UCSD-AML1 (cell line): Measurements from ENCODE around the gene IRF9.

Source experiments
- DNase-seq: peaks from one replicate; lab custom pipeline; 2025; ENCODE audit not compliant: unreplicated experiment; lab: John Stamatoyannopoulos, UW

Gene IRF9

DNA sequence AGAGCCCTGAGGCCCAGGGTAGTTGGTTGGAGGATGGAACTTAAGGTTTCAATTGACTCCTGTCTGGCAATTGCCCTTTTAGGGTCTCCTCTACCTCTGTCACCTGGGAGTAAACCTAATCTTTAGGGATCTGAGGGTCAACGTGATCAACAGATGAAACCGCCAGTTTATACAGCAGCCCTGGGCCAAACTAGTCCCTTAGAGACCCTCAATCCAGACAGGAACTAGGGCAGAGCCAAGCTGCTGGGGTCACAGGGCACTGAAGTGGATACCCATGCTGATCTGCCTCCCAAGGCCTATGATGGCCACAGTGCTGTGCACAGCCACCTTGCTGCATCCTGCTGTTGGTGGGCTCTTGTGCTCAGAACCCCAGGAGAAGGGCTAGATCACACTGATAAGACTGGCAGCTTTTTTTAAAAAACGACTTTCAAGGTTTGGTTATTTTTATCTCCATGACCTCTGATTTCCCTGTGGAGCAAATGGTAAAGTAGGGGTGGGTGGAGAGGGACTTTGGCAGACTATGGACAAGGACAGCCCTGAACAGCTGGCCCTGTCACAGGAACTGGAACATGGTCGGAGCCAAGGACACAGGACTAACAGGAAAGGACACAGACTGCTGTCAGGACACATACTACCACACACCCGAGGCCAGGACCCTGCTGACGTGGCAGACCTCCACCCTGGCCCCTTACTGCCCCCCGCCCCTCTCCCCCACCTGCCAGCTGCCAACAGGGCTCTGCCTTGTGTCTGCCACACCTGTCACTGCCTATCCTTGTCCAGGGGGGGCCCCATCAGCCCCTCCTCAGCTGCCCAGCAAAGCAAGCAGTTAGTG is 30.1 kb upstream of the IRF9 start:
- DNase-seq, result no peak

DNA sequence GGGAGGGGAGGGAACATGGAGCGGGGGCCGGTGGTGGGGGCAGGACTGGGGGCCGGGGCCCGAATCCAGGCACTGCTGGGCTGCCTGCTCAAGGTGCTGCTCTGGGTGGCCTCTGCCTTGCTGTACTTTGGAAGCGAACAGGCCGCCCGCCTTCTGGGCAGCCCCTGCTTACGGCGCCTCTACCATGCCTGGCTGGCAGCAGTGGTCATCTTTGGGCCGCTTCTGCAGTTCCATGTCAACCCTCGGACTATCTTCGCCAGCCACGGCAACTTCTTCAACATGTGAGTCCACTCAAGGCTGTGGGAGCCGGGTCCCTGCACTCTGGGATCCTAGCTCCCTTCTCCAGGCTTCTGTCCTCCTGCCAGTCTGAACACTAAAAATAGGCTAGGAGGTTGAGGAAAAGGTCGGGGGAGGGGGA is 29.5 kb upstream of the IRF9 start:
- DNase-seq, result no peak

DNA sequence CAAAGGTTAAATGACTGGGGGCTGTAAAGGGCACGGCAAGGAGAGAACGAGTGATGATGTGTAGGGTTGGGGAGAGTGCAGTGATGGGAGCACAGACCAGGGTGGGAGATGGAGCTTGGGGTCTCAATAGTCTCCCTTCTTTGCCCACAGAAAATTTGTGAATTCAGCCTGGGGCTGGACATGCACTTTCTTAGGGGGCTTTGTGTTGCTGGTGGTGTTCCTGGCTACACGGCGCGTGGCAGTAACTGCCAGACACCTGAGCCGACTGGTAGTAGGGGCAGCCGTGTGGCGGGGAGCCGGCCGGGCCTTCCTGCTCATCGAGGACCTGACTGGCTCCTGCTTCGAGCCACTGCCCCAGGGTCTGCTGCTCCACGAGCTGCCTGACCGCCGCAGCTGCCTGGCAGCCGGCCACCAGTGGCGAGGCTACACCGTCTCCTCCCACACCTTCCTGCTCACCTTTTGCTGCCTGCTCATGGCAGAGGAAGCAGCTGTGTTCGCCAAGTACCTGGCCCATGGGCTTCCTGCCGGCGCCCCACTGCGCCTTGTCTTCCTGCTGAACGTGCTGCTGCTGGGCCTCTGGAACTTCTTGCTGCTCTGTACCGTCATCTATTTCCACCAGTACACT is 28.9 kb upstream of the IRF9 start:
- DNase-seq, result no peak

DNA sequence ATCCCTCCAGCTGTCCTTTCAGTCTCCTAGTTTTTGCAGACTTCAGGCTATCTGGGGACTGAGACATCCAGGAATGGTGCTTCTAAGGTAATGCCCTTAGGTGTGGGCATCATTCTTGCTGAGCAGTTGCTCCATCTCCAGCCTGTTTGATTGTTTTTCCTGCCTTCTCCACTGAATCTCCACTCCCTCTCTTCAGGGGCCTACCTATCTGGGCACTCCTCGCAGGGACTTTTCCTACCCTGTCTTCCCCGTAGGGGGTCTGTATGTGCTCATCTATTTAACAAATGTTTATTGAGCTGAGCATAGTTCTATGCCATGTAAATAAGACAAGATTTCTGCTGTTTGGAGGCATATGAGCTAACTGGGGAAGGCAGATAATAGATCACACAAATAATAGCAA is 28.1 kb upstream of the IRF9 start:
- no peak for DNase-seq

DNA sequence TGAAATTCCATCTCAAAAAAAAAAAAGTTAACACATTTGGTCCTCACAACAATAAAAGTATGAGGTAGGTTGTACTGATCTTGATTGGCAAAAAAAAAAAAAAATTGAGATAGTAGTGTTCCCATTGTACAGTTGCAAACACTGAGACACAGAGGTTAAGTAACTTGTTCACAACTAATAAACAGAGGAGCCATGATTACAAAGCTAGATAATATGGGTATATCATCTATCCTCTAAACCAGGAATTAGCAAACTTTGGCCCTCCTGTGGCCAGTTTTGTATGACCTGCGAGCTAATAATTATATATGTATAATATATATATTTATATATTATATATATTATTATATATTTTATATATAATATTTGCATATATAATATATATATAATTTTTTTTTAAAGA is 27.3 kb upstream of the IRF9 start:
- no peak for DNase-seq

DNA sequence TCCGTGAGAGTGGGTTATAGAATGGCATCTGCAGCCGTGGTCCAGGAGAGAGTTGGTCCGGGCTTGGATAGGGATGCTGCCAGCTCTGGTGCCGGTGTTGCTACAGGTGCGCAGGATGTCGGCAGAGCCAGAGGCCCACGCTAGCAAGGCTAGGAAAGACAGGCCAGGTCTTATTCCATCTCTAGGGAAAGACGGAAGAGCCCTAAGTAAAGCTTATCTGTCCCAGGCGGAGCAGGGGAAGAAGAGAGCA is 25.6 kb upstream of the IRF9 start:
- DNase-seq, result no peak

DNA sequence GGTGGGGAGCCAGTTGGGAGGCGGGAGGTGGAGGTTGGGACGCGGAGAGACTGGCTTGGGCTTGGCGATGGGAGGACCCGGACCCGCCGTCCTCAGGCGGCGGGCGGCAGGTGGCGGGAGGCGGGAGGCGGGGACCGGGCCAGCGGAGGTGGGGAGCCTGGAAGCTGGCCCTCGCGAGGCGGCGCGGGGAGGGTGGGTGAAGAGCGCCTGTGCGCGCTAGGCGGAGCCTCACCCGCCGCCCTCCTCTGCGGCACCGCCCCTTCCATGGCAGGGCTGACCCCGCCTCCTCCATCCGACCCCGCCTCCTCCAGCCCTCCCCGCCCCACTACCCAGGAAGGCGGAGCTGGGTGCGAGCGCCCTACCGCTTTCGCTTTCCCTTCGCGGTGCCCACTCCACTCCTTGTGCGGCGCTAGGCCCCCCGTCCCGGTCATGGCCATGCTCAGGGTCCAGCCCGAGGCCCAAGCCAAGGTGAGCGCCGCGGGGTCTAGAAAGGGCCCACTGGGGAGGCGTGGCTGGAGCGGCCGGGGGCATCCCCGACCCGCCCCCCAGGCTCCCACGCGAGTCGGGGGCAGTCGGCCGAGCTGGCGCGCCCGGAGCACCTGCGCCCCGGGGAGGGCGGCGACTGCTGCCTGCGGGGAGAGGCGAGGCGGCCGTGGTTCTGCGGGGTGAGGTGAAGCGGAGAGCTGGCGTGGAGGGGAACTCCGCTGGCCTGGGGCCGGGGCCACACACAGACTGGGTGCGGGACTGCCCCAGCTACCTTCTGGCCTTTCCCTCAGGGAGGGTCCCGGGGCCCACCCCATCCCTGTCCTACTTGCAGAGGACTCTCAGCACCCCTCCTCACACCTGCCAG is 25.0 kb upstream of the IRF9 start, which contains the start of gene PSME1:
TSS of gene PSME1 (plus strand) at position 361 of the 850 bp plus-strand sequence. CDS start at position 430, 69 bp downstream.
- peak; percentile 94 for DNase-seq

DNA sequence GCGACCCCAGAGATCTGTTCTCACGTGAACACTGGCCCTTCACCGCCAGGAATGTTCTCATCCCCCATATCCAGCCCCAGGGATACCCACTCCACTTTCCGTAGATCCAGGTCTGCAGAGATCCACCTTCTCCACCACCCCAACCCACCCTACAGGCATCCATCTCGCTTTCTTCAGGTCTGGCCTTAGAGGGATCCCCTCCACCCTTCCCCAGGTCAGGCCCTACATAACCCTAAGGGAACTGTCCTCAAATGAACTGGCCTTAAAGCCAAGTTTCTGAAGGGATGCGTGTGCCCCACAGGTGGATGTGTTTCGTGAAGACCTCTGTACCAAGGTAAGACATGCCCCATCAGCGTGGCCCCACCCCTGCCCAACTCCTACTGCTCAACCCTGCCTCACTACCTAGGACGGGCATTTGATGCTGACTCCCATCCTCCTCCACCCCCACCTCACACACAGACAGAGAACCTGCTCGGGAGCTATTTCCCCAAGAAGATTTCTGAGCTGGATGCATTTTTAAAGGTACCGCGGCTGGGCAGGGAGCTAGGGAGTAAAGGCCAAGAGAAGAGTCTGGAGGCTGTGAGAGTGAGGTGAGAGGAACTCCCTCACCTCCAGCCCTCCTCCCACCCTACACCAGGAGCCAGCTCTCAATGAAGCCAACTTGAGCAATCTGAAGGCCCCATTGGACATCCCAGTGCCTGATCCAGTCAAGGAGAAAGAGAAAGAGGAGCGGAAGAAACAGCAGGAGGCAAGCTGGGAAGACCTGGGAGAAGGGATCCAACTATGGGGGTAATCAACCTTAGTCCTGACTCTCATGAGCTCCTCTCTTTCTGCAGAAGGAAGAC is 24.2 kb upstream of the IRF9 start:
- DNase-seq, result no peak

DNA sequence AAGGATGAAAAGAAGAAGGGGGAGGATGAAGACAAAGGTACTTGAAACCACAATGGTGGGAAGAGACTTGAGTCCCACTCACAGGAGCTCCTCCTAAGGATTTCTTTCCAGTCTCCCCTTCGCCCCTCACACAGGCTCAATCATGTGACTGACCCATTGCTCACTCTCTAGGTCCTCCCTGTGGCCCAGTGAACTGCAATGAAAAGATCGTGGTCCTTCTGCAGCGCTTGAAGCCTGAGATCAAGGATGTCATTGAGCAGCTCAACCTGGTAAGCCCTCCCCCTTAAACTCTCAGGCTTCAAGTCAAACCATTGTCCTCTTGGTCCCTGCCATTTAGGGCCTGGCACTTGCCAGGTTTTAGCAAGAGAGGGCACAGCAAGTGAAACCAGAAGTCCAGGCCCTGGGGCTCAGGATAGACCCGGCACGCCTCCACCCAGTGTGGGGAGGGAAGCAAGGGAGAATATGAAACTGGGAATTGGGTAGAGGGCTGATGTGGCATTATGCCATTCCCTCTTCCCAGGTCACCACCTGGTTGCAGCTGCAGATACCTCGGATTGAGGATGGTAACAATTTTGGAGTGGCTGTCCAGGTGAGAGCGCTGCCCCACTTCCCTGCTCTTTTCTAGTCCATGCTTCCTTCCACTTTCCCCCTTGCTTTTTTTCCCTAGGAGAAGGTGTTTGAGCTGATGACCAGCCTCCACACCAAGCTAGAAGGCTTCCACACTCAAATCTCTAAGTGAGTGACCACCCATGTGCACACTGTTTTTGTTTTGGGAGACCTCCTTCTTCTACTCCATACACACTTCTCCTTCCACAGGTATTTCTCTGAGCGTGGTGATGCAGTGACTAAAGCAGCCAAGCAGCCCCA is 23.3 kb upstream of the IRF9 start:
- no peak for DNase-seq

DNA sequence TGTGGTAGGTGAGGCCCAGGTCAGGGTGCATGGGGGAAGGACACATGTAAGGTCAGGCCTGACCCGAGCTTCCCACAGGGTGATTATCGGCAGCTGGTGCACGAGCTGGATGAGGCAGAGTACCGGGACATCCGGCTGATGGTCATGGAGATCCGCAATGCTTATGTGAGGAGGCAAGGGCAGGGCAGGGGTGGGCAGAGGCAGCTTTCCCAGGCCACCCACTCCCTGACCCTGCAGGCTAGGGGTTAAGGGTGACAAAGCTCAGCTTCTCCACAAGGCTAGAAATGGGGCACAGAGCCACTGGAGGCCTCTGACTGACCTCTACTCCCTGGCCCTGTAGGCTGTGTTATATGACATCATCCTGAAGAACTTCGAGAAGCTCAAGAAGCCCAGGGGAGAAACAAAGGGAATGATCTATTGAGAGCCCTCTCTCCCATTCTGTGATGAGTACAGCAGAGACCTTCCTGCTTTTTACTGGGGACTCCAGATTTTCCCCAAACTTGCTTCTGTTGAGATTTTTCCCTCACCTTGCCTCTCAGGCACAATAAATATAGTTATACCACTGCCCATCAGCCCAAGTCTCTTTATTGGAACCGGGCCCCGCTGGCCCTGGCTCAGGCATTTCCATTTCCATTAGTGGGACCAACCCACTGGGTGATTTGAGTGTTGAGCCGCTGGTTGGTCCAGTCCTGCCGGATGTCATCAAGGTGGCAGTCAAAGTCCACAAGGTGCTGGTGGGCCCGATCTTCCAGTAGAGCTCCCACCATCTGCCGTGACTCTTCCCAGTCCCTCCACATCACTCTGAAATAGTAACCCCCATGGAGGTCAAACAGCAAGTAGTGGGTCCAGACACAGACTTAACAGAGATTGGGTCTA is 22.4 kb upstream of the IRF9 start:
- DNase-seq, result no peak

DNA sequence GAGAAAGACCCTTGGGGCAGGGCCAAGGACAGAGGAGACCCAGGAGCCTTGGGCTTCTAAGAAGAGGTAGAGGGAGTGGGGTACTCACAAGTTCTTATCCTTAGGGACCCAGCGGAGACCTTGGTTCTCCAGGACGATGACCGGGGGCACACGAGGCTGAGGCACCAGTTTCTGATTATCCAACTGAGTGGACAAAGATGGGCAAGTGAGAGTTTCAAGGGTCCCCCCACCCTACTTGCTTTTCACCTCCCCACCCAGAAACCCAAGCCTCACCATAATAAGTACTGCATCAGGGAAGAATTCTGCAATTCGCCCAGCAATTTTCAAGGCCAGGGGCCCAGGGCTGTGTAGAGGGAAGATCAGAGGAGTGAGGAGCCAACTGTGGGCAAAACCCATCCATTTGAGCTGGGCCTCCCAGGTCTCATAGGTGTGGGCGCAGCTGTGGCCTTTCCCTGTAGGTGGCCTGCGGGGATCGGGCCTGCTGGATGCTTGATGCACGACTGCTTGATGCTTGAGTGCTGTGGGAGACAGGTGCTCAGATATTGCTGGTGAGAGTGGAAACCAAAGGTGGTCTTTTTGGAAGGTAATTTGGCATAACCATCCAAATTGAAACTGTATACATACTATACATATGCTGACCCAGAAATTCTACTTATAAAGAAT is 21.7 kb upstream of the IRF9 start:
- no peak for DNase-seq

DNA sequence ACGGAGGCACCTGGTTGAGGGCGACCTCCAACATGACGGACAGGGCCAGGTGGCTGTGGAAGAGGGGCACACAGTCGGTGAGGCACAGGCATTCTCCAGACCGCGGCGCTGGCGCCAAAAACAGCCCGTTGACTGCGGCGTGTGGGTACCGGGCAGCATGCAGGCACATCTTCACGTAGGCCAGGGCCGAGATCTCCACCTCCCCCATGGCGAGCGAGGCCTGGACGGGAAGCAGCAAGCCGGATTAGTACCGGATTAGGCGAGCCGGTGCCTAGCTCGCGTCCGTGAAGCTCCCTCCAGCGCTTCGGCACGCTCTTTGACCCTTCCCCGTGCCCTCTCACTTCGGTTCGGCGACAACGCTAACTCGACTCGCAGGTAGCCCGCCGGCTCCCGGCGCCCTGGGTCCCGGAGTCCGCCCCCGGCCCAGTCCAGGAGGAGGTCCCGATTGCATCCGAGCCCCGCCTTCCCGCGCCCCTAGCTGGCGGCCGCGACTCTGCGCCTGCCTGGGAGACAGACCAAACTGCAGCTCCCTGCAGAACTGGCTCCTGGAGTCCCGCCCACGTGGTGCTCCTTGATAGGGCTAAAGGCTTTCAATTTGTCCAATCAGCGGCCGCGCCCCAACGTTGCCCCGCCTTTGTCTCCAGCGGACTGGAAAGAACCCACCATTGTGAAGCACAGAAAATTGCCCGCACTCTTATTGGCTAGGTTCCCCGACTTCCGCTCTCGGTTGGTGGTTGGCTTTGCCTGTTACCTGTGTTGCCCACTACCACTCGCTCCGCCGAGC is 19.8 kb upstream of the IRF9 start, which contains the start of gene EMC9:
TSS of gene EMC9 (minus strand) at position 495 of the 784 bp plus-strand sequence. CDS start at position 208, 287 bp downstream.
- peak; percentile 99 for DNase-seq

DNA sequence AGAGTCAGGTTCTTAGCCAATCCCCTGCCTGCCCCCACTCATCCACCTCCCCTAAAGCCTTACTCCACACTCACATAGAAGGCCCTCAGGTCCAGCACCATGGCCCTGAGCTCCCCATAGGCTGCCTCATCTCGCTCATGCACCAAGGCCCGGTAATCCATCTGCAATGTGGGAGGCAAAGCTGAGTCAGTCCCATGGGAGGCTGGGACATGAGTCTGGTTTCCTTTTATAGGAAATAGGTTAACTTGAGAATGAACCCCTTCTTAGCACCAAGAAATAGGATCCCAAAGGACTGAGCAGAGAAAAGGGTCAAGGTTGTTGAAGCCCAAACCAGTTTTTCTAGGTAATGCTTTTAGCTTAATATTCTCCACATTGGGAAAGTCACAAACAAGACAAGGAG is 17.6 kb upstream of the IRF9 start:
- DNase-seq, result no peak

DNA sequence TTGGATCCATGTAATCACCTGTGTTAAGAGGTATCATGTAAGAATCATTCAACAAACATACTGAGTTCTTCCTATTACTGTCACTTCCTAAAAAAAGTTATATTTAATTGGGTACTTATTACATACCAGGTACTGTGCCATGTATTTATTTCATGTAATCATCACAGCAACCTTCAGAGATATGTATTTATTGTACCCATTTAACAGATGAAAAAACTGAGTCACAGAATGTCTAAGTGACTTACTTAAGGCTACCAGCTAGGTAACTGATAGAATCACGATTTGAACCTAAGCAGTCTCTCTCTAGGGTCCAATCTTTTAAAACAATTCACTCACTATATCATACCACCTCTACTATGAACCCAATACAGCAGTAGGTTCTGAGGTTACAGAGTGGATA is 16.6 kb upstream of the IRF9 start:
- no peak for DNase-seq

DNA sequence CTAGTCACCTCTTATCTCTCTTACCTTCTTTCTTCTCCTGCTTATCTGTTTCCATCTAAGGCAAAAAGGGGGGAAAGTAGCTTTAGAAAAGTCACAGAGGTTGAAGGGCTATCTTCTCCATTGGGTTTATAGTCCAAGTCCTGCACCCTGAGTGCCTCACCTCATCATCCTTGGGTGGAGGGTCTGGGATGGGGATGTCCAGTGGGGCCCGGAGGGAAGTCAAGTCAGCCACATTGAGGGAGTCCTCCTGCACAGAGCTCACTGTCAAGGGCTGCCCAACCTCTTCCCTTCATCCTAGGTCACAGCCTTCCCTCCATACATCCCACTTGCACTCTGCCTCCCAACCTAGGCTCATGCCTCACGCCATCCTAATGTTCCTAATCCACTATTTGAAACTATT is 15.8 kb upstream of the IRF9 start:
- no peak for DNase-seq

DNA sequence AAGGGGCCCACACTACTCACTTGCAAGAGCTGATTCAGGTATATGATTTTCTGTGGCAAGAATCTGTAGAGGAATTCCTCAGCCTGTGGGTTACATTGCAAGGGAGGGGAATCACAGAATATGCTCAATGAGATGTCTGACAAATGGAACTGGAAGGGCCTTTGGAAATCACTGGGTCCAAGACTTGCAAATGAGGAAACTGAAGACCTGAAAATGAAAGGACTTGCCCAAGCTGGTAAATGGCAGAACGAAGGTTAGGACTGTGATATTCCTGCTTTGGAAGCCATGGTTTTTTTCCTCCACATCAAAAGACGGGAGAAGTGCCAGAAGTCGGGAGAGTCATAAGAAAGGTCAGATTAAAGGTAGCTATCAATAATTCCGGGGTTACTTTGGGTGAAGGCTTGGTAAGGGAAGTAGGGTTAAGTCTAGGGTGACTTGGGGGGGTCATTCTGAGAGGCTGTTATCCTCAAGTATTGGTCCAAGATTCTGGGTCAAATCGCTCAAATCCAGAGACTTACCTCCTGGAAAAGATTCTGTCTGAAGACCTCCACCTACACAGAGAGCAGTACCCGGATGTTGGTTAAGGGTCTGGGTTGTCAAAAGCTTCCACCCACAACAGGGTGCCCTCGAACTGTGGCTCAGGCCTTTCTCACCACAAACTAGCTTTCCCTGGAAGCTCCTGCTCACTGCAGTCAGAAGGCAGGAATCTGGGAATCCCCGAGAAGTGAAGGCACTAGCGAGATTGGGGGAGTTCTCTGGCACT is 15.2 kb upstream of the IRF9 start:
- no peak for DNase-seq

DNA sequence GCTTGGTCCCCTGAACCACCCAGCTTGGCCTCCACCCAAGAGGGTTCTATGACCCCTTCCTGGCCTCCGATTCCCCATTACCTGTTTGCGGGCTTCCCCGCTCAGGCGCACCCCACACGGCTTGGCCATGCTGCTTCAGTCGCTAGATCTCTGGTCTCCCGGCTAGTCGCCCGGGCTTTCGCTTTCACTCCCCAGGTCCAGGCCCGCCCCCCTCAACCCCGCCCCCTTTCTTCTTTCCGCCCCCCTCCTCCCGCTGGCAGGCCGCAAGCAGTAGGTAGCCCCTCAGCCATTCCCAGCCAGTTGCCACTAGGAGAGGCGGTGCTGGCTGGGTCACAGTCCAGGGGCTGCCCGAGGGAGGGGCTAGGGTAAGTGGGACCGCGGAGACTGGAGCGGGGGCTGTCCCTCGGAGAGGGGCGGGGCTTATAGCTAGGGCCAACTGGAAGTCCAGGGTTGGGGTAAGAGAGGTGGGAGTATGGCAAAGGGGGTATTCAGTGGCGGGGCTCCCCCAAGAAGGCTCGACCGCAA is 14.6 kb upstream of the IRF9 start, which contains the start of gene PSME2:
TSS of gene PSME2 (minus strand) at position 158 of the 525 bp plus-strand sequence. CDS start at position 129, 29 bp downstream.
- peak; percentile 97 for DNase-seq
